Breast epithelium (tissue), 3 donors: ENCODE results near the gene MKNK1.

Experiments
- CTCF ChIP-seq, 3 donors: fragments of 450-650 bp; IDR thresholded peaks; one replicate each; pipeline ENCODE4 v1.5.1; 2016 to 2017; ENCODE audit warnings: antibody characterized with exemption in 3 of 3, mild to moderate bottlenecking in 3 of 3, moderate library complexity in 3 of 3
- POLR2A ChIP-seq: fragments of 450-650 bp; IDR thresholded peaks from one replicate; pipeline ENCODE4 v1.6.1; 2016; ENCODE audit warnings: antibody characterized with exemption, mild to moderate bottlenecking, moderate library complexity
- POLR2AphosphoS5 ChIP-seq, 3 donors: sonication (generic); formaldehyde crosslinking; IDR thresholded peaks; one replicate each; pipeline ENCODE4 v1.6.1; 2017; ENCODE audit warnings: antibody characterized with exemption in 3 of 3

GRCh38 chr1:46554236-46554596, 49.9 kb downstream of the MKNK1 start:
- TF ChIP-seq POLR2AphosphoS5 (IDR thresholded peaks at IDR 0.05): no peak
- TF ChIP-seq CTCF (IDR thresholded peaks at IDR 0.05): no peak
- no peak for TF ChIP-seq POLR2A
